H1 (cell line): Measurements from ENCODE around the gene GSTO2. TPM values are rescaled to one million over a fixed set of nuclear protein-coding genes. Genes with fewer than 3 reads are reported as not detected.

Source experiments
- BRCA1 ChIP-seq: IDR thresholded peaks from 2 replicates; pipeline ENCODE4 v1.6.1; 2012; ENCODE audit warnings: low read depth, low read length, improper control_type of control experiment
- CEBPB ChIP-seq: IDR thresholded peaks from 2 replicates; pipeline ENCODE4 v1.6.1; 2012; ENCODE audit warnings: low read depth, low read length
- CHD2 ChIP-seq: IDR thresholded peaks from 2 replicates; pipeline ENCODE4 v1.6.1; 2012; ENCODE audit warnings: low read length, improper control_type of control experiment
- POLR2AphosphoS5 ChIP-seq: IDR thresholded peaks from 2 replicates; pipeline ENCODE4 v1.6.1; 2011; ENCODE audit warnings: low read depth, low read length
- SIN3A ChIP-seq, 2 experiments: IDR thresholded peaks in 1 of 2; conservative IDR thresholded peaks in 1 of 2; 2 replicates each; pipeline ENCODE4 v1.6.1; 2011 to 2012; ENCODE audit warnings: low read length in 2 of 2, improper control_type of control experiment in 1 of 2, low read depth in 1 of 2, mild to moderate bottlenecking in 1 of 2
- polyA plus RNA-seq, 7 experiments: library from polyadenylated mRNA; depleted of rRNA in 3 of 7; stranded (reverse) in 5 of 7; unstranded in 2 of 7; fragments of >200 nt in 5 of 7; fragments of 200-250 nt in 2 of 7; gene quantifications; 1 replicate in 5 of 7; 2 replicates in 1 of 7; 4 replicates in 1 of 7; pipeline versions ENCODE4 v1.2.1 to v1.2.3, GENCODE V29; 2011 to 2013; ENCODE audit warnings: missing spikeins in 2 of 7, mixed read lengths in 2 of 7
- total RNA-seq: library from RNA; stranded (reverse); fragmentation: NEBNext Ultra II Directional; extraction: Animal tissue kit (Norgen Biotek cat#: 25700); gene quantifications from 2 replicates; pipeline ENCODE4 v1.2.1, GENCODE V29; 2021
- TF ChIP-seq, protein P1 (sequence below): IDR thresholded peaks from 2 replicates; pipeline ENCODE4 v1.6.1; 2012; ENCODE audit warnings: inconsistent platforms

Gene GSTO2
- total and polyA plus RNA-seq, 2 of the 8 experiments (the other 6 are each of a cell fraction or from before 2014, with no cell fraction given): 13.1 to 41.7 TPM

DNA sequence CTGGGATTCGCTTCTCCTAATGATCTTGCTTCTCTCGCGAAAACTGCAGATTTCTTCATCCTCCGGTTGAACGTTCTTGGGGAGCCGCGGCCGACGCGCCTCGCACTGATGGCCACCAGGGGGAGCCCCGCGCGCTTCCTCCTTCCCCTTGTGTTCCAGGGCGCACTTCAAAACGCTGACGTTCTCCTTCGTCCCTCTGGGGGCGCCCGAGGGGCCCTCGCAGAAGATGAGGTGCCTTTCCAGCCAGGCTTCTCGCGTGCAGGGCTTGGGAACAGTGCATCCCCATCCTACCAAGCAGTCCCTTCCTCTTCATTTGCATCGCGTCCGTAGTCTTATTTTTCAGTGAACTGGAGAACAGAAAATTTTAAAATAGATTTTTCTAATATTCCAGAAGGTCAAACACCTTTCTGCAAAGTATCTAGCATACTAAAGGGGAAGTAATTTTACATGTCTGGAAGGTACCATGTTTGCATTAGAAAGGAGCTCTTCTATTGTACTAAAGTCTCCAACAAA is 22.5 kb downstream of the GSTO2 start (continued):
- TF ChIP-seq SIN3A (conservative IDR thresholded peaks at IDR 0.05 in 1 of 2, IDR thresholded peaks at IDR 0.05 in 1 of 2; ENCODE audit: low read depth in 1 of 2, low read length in 2 of 2) (0 out of 4 replicates have a peak, but pooled peaks of 1 of the 2 experiments have one; percentile 36), CEBPB (peak; percentile 21; the same call in 1 of the 2 replicates), BRCA1 (0 out of 2 replicates have a peak, but pooled peaks have one; percentile 17), POLR2AphosphoS5 (peak; percentile 22; the same call in 1 of the 2 replicates), CHD2 (0 out of 2 replicates have a peak, but pooled peaks have one; percentile 42)
- TF ChIP-seq, protein P1, sequence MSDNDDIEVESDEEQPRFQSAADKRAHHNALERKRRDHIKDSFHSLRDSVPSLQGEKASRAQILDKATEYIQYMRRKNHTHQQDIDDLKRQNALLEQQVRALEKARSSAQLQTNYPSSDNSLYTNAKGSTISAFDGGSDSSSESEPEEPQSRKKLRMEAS: peak; percentile 42; the same call in 1 of the 2 replicates
